Hematopoietic multipotent progenitor cell treated with erythropoietin and hydrocortisone succinate and interleukin-3 and kit ligand, for 17 days (in vitro differentiated cells): Measurements from ENCODE around the gene CLDN14.
"Not testable (repeated sequence)": the region's sequence is repeated elsewhere in the genome, so short reads cannot be mapped to it uniquely, and the experiment has no call there.

Experiments
- DNase-seq: peaks from one replicate; pipeline ENCODE4 v3.0.0-alpha.2; 2015; ENCODE audit warnings: low spot score

The CLDN14 gene

DNA sequence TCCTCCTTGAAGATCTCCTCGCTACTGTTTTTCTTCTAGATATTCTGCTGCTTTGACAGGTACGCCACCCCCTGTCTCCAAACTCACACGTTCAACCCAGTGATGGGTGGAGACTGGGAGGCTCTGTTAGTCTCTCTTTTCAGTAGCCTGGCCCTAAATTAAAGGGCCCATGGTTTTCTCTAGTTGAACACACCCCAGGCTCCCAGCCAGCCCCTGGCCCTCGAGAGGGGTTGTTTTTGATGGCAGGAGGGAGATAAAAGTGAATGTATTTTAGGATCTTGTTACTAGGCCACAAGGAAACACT is 21.6 kb upstream of the CLDN14 start:
- DNase-seq, result no peak

DNA sequence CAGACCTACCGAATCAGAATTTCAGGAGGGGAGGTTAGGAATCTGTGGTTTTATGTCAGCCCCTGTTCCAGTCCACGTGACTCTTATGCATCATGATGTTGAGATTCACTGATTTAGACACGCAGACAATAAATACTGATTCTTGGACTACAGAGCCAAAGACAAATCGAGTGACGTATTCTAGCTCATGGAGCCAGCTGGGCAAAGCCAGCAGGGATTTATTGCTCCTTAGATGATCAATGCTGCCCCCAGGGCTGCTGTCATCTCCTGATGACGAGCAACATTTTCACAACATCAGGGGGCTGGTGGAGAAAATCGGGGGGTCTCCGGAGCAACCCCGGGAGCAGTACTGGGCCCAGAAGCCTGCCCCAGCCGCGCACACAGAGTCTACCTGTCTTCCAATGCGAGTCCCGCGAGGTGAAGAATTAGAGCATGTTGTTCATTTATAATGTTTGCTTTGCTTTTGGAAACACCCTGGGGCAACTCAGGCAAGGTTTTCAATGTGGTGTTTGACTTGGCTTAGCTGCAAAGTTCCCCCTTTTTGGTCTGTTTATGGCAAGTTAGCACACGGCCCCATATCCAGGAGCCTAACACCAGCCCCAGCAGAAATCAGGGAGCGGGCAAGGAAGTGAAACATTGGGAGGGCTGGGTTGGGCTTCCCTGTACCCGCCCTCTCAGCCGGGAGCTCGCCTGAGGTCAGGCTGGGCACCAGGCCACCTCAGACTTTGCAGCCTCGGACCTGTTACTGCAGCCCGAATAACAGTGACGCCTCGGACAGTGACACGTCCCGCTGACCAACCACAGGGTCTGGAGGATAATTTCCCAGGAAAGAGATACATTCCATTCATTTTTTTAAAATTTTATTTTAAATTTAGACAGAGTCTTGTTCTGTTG is 19.9 kb upstream of the CLDN14 start:
- no peak for DNase-seq

DNA sequence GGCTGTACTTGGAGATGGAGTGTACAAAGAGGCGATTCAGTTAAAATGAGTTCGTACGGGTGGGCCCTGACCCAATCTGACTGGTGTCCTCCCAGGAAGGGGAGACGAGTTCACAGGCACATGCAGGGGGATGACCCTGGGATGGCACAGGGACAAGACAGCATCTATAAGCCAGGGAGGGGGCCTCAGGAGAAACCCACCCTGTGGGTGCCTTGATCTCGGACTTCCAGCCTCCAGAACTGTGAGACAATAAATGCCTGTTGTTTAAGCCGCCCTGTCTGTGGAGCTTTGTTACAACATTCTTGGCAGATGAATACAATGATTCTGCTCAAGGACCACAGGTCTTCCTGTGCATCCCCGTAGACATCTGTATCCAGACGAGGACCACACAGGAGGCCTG is 14.6 kb upstream of the CLDN14 start:
- no peak for DNase-seq

DNA sequence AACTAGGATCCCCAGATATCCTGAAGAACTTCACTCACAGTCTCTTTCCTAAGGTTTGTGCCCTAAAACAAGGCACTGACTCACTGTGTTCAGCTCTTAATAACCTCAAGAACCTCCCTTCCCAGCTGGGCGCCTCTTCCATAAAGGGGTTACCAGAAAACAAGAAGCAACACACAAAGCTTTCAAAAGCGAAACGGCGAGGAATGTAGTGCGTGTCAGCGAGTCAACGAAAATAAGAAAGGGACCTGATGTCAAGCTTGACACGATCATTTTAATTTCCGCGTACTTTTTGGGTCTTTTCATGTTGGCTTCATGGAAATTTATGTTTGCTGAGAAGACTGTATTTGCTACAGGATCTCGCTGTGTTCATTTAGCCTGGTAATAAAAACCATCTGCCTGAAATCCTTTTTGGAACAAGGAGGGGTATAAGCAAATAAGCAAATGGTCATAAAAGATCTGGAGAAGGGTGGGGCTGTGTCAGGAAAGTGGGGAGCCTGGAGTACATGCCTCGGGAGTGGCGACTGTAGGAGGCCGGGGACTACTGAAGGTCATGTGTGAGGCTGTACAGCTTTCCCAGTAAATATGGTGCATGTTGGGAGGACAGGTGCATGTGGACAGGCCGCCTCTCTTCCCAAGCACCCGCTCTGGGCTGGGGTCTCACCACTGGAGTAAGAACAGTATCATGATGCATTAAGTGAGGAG is 11.4 kb upstream of the CLDN14 start:
- DNase-seq, result no peak

- no peak for DNase-seq
These were observed 9.8 kb upstream of the CLDN14 start for GRCh38 chr21:36489776-36490165.

DNA sequence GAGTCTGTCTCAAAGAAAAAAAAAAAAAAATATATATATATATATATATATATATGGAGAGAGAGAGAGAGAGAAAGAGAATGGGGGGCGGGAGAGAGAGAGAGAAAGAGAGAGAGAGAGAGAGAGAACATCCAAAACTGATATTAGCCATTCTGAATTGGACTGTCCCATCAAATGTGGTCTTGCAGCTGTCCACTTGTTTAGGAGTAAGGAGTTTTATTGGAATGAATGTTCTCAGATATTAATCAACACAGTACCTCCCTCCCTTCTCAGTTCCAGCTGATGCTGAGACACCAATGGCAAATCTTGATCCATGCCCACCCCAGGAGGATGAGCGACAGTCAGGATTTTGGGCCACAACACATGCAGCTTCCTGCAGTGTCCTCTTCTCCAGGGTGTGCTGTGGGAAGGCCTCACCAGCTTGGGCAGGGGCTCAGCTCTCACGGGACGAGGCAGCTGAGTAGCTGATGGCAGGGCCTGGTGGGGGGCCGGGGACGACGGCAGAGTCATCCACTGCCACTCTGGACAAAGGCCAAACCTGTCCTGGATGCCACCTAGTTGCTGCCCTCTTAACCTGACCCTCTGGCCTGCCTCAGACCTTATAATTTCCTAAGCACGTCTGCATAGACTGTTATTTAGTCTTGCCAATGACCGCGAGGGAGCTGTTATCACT is 9.3 kb upstream of the CLDN14 start:
- no peak for DNase-seq

GRCh38 chr21:36487641-36488307 is 7.9 kb upstream of the CLDN14 start:
- DNase-seq, result no peak

DNA sequence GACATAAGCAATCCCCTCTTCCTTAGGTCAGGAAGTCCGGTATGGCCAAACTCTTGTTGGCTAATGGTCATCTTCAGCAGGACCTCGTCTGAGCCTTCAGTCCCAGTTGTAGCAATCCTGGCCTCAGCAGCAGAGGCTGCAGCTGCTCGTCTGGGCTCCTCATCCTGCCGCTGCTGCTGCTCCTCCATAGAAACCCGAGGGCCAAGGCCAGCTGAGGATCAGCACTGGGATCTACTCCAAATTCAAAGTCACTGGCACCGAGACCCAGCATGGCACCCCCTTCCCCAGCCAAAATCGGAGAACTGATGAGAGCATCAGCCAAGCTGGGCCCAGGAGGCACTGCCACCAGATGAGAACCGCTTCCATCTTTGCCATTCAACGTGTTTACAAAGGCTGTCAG is 6.3 kb upstream of the CLDN14 start:
- DNase-seq, result no peak

GRCh38 chr21:36485476-36485875 is 5.6 kb upstream of the CLDN14 start:
- no peak for DNase-seq

- DNase-seq, result no peak
These were observed 3.2 kb upstream of the CLDN14 start for GRCh38 chr21:36483095-36483494.

DNA sequence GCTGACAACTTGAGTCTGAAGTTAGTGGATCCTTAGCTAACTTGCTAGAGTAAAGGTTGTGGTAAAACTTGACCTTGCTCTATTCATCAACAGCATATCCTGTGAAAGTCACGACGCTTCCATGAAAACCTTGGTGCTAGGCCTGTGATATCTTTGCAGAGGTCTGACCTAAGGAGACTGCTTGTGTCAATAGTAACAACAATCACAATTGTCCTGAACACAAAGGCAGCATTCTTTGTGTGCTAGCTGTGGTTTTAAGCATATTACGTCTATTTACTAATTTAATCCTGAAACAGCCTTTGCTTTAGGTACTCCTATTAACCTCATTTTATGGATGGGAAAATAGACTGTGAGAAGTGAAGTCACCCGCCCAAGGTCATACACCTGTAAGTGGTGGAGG is 2.8 kb upstream of the CLDN14 start:
- no peak for DNase-seq

DNA sequence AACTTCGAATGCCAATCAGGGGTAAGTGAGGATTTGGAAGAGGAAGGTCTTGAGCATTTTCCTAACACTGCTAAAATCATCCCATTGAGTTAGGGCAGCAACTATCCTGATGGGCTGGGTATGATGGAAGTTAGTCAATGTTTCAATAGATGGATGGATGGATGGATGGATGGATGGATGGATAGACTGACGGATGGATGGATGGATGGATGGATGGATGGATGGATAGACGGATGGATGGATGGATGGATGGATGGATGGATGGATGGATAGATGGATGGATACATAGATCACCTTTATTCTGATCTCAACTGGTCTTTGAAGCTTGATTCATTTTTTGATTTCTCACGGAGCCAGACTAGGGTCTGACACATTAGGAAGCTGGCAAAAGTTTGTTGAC is 2.3 kb upstream of the CLDN14 start:
- DNase-seq, result no peak

DNA sequence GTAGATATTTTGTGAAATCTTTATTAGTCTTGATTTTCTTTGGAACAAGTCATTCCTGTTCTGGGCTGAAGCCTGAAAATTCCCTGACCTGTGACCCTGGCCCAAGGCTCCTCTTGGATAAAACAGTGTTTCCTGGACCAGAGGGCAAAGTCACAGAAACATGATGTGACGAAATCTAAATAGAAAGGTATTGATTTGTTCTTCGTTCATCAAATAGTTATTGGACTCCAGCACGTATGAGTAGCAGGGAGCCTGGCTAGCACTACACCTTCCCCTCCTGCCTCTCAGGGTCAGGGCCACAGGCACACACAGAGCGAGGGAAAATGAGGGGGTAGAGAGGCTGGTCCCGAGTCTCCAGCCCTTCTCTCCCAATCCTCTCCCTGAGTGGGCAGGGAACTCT is 1.7 kb upstream of the CLDN14 start:
- DNase-seq, result no peak

- no peak for DNase-seq
These were observed 696 bp upstream of the CLDN14 start for GRCh38 chr21:36480618-36481017.

GRCh38 chr21:36478941-36479340 is 981 bp downstream of the CLDN14 start:
- no peak for DNase-seq

DNA sequence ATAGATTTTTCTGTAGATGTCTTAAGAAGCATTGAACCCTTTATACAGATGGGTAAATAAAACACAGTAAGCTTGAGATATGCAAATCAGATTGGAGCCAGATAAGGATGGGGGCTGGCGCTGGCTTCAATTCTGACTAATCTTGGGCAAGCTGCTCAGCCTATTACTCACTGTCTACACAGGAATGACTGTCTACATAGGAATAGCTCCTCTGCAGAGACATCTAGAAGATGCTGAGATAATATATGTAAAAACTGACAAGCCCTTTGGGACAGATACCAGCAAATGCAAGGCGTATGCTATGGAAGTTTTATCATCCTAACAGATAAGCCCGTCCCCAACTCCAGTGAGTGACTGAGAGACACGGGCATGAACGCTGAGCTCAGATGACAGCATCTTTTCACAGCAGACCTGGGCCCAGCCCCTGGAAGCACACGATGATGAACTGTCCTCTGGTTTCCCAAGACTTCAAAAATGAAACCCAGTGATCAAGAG is 1.7 kb downstream of the CLDN14 start:
- no peak for DNase-seq

GRCh38 chr21:36477559-36477958 is 2.4 kb downstream of the CLDN14 start:
- no peak for DNase-seq

- DNase-seq, result no peak
These were observed 2.9 kb downstream of the CLDN14 start for GRCh38 chr21:36477001-36477400.

DNA sequence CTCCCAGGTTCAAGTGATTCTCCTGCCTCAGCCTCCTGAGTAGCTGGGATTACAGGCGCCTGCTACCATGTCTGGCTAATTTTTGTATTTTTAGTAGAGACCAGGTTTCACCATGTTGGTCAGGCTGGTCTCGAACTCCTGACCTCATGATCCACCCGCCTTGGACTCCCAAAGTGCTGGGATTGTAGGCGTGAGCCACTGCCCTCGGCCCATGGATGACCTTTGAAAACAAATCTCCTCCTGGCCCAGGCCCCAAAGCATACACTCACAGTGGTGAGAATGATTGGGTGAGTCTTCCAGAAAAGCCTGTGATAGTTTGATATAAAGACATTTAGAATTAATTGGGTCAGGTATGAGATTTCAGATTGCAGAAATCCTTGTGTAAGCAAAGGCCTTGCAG is 3.4 kb downstream of the CLDN14 start:
- DNase-seq, result not testable (repeated sequence)

DNA sequence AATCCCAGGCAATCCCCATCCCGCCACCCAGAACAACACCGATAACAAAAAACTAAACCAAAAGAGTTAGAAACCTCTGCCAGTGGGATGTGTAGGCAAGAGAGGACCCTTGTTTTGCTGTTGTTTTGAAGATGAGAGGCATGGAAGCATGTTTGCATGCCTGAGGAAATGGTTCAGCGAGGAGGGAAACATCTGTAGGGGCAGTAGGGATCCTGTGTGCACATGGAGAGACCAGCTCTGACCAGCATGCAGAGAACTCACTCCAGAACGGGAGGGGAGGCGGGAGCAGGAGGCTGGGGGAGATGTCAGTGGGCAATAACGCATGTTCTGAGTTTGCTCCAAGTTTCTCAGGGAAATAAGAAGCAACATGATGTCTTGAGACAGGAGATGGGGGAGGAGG is 5.3 kb downstream of the CLDN14 start:
- DNase-seq, result no peak

GRCh38 chr21:36473203-36473602 is 6.7 kb downstream of the CLDN14 start:
- no peak for DNase-seq

DNA sequence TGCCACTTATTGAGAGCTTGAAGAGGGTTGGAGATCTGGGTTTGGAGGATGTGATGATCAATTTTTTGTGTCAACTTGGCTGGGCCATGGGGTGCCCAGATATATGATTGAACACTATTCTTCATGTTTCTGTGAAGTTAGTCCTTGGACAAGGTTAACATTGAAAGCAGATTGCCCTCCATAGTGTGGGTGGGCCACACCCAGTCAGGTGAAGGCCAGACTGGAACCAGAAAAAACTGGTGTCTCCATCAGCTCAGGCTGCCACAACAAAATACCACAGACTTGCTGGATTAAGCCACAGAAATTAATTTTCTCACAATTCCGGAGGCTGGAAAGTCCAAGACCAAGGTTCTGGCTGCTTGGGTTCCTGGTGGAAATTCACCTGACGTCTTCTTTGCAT is 7.5 kb downstream of the CLDN14 start:
- DNase-seq, result no peak
